ENCODE data around the gene OR51T1.
"Not testable (repeated sequence)": the region's sequence is repeated elsewhere in the genome, so short reads cannot be mapped to it uniquely, and the experiment has no call there.

OR51T1 gene

GRCh38 chr11:4881860-4882500 lies at the start of gene OR51T1:
Gene OR51T1 (plus strand): TSS chr11:4881900. CDS start chr11:4881900, 0 bp downstream.
- DNase-seq: no peak

- no peak for DNase-seq
Observed at GRCh38 chr11:4839851-4840549, 41.7 kb upstream of the OR51T1 start.

- DNase-seq: no peak
Observed at GRCh38 chr11:4848908-4849532, 32.7 kb upstream of the OR51T1 start, which contains the start of gene OR51S1. Gene OR51S1 (minus strand): TSS chr11:4849208. CDS start chr11:4849208, 0 bp downstream.

- no peak for DNase-seq
Observed at GRCh38 chr11:4851033-4851432, 30.7 kb upstream of the OR51T1 start.

- DNase-seq: not testable (repeated sequence)
Observed at GRCh38 chr11:4854286-4854685, 27.4 kb upstream of the OR51T1 start.

- DNase-seq: no peak
Observed at GRCh38 chr11:4862447-4863236, 19.1 kb upstream of the OR51T1 start.

- no peak for DNase-seq
Observed at GRCh38 chr11:4863876-4864275, 17.8 kb upstream of the OR51T1 start.

GRCh38 chr11:4865855-4866254 lies 15.8 kb upstream of the OR51T1 start:
- DNase-seq: no peak

GRCh38 chr11:4881188-4881587 lies 512 bp upstream of the OR51T1 start:
- no peak for DNase-seq

- DNase-seq: no peak
Observed at GRCh38 chr11:4882543-4882942, 843 bp downstream of the OR51T1 start.

GRCh38 chr11:4884361-4884760 lies 2.7 kb downstream of the OR51T1 start:
- no peak for DNase-seq

GRCh38 chr11:4886186-4886585 lies 4.5 kb downstream of the OR51T1 start:
- no peak for DNase-seq

GRCh38 chr11:4887591-4887990 lies 5.9 kb downstream of the OR51T1 start:
- no peak for DNase-seq

GRCh38 chr11:4890279-4890678 lies 8.6 kb downstream of the OR51T1 start:
- DNase-seq: no peak

- no peak for DNase-seq
Observed at GRCh38 chr11:4891996-4892640, 10.4 kb downstream of the OR51T1 start.

- DNase-seq: no peak
Observed at GRCh38 chr11:4903484-4903883, 21.8 kb downstream of the OR51T1 start, which contains the start of gene OR51A7. Gene OR51A7 (plus strand): TSS chr11:4903783. CDS start chr11:4907370, 3,587 bp downstream.

- DNase-seq: no peak
Observed at GRCh38 chr11:4916581-4916980, 34.9 kb downstream of the OR51T1 start.

GRCh38 chr11:4919250-4919649 lies 37.5 kb downstream of the OR51T1 start, which contains the start of gene OR51G2:
Gene OR51G2 (minus strand): TSS chr11:4919350. CDS start chr11:4915663, 3,687 bp downstream.
- no peak for DNase-seq

GRCh38 chr11:4921796-4922195 lies 40.1 kb downstream of the OR51T1 start:
- DNase-seq: no peak

- no peak for DNase-seq
Observed at GRCh38 chr11:4922304-4922703, 40.6 kb downstream of the OR51T1 start.

- no peak for DNase-seq
Observed at GRCh38 chr11:4924239-4924638, 42.5 kb downstream of the OR51T1 start, which contains the start of gene OR51G1. Gene OR51G1 (minus strand): TSS chr11:4924339. CDS start chr11:4924339, 0 bp downstream.

- no peak for DNase-seq
Observed at GRCh38 chr11:4926608-4927007, 44.9 kb downstream of the OR51T1 start.
